HepG2 (cell line): ENCODE results near the gene HES3. TPM values are rescaled to one million over a fixed set of nuclear protein-coding genes. Genes with fewer than 3 reads are reported as not detected.

ENCODE experiments used
- ARID2 ChIP-seq: sonication (generic); formaldehyde crosslinking; IDR thresholded peaks from 2 replicates; pipeline ENCODE4 v1.8.1; 2022; ENCODE audit warnings: mild to moderate bottlenecking, missing genetic modification reagents, borderline replicate concordance
- ARNTL ChIP-seq: sonication (generic); formaldehyde crosslinking; IDR thresholded peaks from 2 replicates; pipeline ENCODE4 v1.4.0; 2020; ENCODE audit warnings: mild to moderate bottlenecking, missing genetic modification reagents
- FOXJ3 ChIP-seq: sonication (generic); formaldehyde crosslinking; IDR thresholded peaks from 2 replicates; pipeline ENCODE4 v1.4.0; 2020; ENCODE audit warnings: missing genetic modification reagents, mild to moderate bottlenecking, borderline replicate concordance
- ISL2 ChIP-seq: sonication (generic); formaldehyde crosslinking; IDR thresholded peaks from 2 replicates; pipeline ENCODE4 v1.5.0; 2020; ENCODE audit warnings: missing genetic modification reagents
- PBX2 ChIP-seq: IDR thresholded peaks from 2 replicates; pipeline ENCODE4 v1.6.1; 2016; ENCODE audit warnings: control low read depth
- PHF8 ChIP-seq: sonication (generic); formaldehyde crosslinking; IDR thresholded peaks from 2 replicates; pipeline ENCODE4 v1.5.0; 2020; ENCODE audit warnings: missing genetic modification reagents
- PLRG1 ChIP-seq: fragments of 450-650 bp; conservative IDR thresholded peaks from 2 replicates; pipeline ENCODE4 v1.6.1; 2016
- RFXANK ChIP-seq: IDR thresholded peaks from 2 replicates; pipeline ENCODE4 v1.6.1; 2016
- RORA ChIP-seq: sonication (generic); formaldehyde crosslinking; IDR thresholded peaks from 2 replicates; pipeline ENCODE4 v1.5.0; 2020; ENCODE audit warnings: mild to moderate bottlenecking, missing genetic modification reagents, moderate library complexity
- SAP130 ChIP-seq: IDR thresholded peaks from 2 replicates; pipeline ENCODE4 v1.6.1; 2016; ENCODE audit warnings: low read depth
- SIN3B ChIP-seq: fragments of 150-350 bp; IDR thresholded peaks from 2 replicates; pipeline ENCODE4 v1.6.1; 2014; ENCODE audit warnings: low read length
- TEAD2 ChIP-seq: sonication (generic); formaldehyde crosslinking; IDR thresholded peaks from 2 replicates; pipeline ENCODE4 v1.9.0; 2021; ENCODE audit warnings: missing genetic modification reagents
- THAP9 ChIP-seq: sonication (generic); formaldehyde crosslinking; IDR thresholded peaks from 2 replicates; pipeline ENCODE4; 2020; ENCODE audit warnings: missing genetic modification reagents, mild to moderate bottlenecking, borderline replicate concordance
- ZUFSP ChIP-seq: sonication (generic); formaldehyde crosslinking; IDR thresholded peaks from 2 replicates; pipeline ENCODE4 v1.9.0; 2021; ENCODE audit warnings: missing genetic modification reagents, mild to moderate bottlenecking, borderline replicate concordance
- polyA plus RNA-seq, 8 experiments: library from polyadenylated mRNA; depleted of rRNA in 3 of 8; stranded (reverse) in 7 of 8; unstranded in 1 of 8; fragments of >200 nt; fragmentation: Illumina TruSeq in 4 of 8; extraction: Trizol in 4 of 8; gene quantifications; 2 replicates each; pipeline versions ENCODE4 v1.2.1 to v1.2.3, GENCODE V29; 2011 to 2016; ENCODE audit warnings: low read depth in 4 of 8, missing spikeins in 1 of 8, mixed read lengths in 1 of 8; ENCODE audit not compliant: insufficient read depth in 1 of 8
- total RNA-seq, 5 experiments: library from RNA; depleted of rRNA; stranded (reverse); fragments of >200 nt; fragmentation: Illumina TruSeq; extraction: Trizol; gene quantifications; 2 replicates each; pipeline ENCODE4 v1.2.3, GENCODE V29; 2016; ENCODE audit warnings: low read depth in 1 of 5
- TF ChIP-seq, protein P1 (sequence below): sonication (generic); formaldehyde crosslinking; IDR thresholded peaks from 2 replicates; pipeline ENCODE4 v1.4.0; 2020; ENCODE audit warnings: missing genetic modification reagents, borderline replicate concordance
- TF ChIP-seq, protein P2 (sequence below): sonication (generic); formaldehyde crosslinking; IDR thresholded peaks from 2 replicates; pipeline ENCODE4 v1.5.0; 2020; ENCODE audit warnings: mild to moderate bottlenecking, missing genetic modification reagents

Gene HES3
- total and polyA plus RNA-seq, 2 of the 13 experiments (the other 11 are each of a cell fraction or from before 2014, with no cell fraction given) = not detected

DNA sequence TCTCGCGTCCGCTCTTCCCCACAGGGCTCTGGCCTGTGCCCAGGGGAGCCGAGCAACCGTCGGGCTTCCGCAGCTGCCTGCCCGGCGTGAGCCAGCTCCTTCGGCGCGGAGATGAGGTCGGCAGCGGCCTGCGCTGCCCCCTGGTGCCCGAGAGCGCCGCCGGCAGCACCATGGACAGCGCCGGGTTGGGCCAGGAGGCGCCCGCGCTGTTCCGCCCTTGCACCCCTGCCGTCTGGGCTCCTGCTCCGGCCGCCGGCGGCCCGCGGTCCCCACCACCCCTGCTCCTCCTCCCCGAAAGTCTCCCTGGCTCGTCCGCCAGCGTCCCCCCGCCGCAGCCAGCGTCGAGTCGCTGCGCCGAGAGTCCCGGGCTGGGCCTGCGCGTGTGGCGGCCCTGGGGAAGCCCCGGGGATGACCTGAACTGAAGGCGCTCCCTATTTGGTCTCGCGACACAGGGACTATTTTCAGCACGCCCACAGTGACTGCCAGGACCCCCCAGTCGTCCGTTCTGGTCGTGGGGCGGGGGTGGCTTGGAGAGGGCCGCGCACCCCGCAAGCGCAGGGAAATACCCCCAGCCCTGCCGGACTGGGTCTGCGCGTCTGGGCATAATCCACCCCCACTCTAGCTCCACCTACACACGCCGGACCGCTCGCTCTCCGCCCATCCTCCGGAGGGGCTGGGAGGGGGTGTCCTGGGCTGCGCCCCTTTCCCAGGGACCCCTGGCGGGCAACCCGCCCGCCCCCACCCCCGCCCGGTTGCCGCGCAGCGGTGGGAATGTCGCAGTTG lies 1.3 kb downstream of the HES3 start (continued):
- TF ChIP-seq, protein P1, sequence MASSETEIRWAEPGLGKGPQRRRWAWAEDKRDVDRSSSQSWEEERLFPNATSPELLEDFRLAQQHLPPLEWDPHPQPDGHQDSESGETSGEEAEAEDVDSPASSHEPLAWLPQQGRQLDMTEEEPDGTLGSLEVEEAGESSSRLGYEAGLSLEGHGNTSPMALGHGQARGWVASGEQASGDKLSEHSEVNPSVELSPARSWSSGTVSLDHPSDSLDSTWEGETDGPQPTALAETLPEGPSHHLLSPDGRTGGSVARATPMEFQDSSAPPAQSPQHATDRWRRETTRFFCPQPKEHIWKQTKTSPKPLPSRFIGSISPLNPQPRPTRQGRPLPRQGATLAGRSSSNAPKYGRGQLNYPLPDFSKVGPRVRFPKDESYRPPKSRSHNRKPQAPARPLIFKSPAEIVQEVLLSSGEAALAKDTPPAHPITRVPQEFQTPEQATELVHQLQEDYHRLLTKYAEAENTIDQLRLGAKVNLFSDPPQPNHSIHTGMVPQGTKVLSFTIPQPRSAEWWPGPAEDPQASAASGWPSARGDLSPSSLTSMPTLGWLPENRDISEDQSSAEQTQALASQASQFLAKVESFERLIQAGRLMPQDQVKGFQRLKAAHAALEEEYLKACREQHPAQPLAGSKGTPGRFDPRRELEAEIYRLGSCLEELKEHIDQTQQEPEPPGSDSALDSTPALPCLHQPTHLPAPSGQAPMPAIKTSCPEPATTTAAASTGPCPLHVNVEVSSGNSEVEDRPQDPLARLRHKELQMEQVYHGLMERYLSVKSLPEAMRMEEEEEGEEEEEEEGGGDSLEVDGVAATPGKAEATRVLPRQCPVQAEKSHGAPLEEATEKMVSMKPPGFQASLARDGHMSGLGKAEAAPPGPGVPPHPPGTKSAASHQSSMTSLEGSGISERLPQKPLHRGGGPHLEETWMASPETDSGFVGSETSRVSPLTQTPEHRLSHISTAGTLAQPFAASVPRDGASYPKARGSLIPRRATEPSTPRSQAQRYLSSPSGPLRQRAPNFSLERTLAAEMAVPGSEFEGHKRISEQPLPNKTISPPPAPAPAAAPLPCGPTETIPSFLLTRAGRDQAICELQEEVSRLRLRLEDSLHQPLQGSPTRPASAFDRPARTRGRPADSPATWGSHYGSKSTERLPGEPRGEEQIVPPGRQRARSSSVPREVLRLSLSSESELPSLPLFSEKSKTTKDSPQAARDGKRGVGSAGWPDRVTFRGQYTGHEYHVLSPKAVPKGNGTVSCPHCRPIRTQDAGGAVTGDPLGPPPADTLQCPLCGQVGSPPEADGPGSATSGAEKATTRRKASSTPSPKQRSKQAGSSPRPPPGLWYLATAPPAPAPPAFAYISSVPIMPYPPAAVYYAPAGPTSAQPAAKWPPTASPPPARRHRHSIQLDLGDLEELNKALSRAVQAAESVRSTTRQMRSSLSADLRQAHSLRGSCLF = peak; percentile 99
- TF ChIP-seq ARNTL (CRISPR knock-in tag) = peak; percentile 89
- TF ChIP-seq PHF8 (CRISPR knock-in tag) = peak; percentile 50
- TF ChIP-seq RORA = no peak
- TF ChIP-seq, protein P2, sequence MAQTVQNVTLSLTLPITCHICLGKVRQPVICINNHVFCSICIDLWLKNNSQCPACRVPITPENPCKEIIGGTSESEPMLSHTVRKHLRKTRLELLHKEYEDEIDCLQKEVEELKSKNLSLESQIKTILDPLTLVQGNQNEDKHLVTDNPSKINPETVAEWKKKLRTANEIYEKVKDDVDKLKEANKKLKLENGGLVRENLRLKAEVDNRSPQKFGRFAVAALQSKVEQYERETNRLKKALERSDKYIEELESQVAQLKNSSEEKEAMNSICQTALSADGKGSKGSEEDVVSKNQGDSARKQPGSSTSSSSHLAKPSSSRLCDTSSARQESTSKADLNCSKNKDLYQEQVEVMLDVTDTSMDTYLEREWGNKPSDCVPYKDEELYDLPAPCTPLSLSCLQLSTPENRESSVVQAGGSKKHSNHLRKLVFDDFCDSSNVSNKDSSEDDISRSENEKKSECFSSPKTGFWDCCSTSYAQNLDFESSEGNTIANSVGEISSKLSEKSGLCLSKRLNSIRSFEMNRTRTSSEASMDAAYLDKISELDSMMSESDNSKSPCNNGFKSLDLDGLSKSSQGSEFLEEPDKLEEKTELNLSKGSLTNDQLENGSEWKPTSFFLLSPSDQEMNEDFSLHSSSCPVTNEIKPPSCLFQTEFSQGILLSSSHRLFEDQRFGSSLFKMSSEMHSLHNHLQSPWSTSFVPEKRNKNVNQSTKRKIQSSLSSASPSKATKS (CRISPR knock-in tag) = no peak
- no peak for TF ChIP-seq FOXJ3
- TF ChIP-seq SIN3B = no peak
- peak; percentile 95 for TF ChIP-seq TEAD2 (CRISPR knock-in tag)
- no peak for TF ChIP-seq ZUFSP (CRISPR knock-in tag)
- peak; percentile 35; the same call in 1 of the 2 replicates for TF ChIP-seq THAP9
- TF ChIP-seq SAP130 = peak; percentile 95
- TF ChIP-seq ARID2 = peak; percentile 97
- no peak for TF ChIP-seq PBX2 (CRISPR knock-in tag)
- peak; percentile 87 for TF ChIP-seq RFXANK (CRISPR knock-in tag)
- no peak for TF ChIP-seq PLRG1
- peak; percentile 94 for TF ChIP-seq ISL2 (CRISPR knock-in tag)
